Fibroblast of lung (primary cell): ENCODE data around the gene RBX1. TPM values are rescaled to one million over a fixed set of nuclear protein-coding genes. Genes with fewer than 3 reads are reported as not detected.

ENCODE experiments used
- DNase-seq, 2 donors: peaks; one replicate each; pipeline versions ENCODE4 v3.0.0 to v3.0.0-alpha.2; 2010; ENCODE audit warnings: low read depth in 2 of 2
- H2AFZ ChIP-seq: 2 replicates; pipeline ENCODE4 v1.5.1; 2012; ENCODE audit warnings: low read length, control low read depth, inconsistent platforms
- H3K27ac ChIP-seq: 2 replicates; pipeline ENCODE4 v1.5.1; 2011; ENCODE audit warnings: low read length, control low read depth; ENCODE audit not compliant: insufficient read depth
- H3K27me3 ChIP-seq: 2 replicates; pipeline ENCODE4 v1.5.1; 2011; ENCODE audit warnings: mild to moderate bottlenecking, low read length; ENCODE audit not compliant: control insufficient read depth, insufficient read depth
- H3K36me3 ChIP-seq: 2 replicates; pipeline ENCODE4 v1.5.1; 2011; ENCODE audit warnings: low read length; ENCODE audit not compliant: control insufficient read depth, insufficient read depth
- H3K4me1 ChIP-seq: 2 replicates; pipeline ENCODE4 v1.5.1; 2011; ENCODE audit warnings: low read length; ENCODE audit not compliant: control insufficient read depth, insufficient read depth; ENCODE audit errors: extremely low read depth
- H3K4me2 ChIP-seq: 2 replicates; pipeline ENCODE4 v1.5.1; 2011; ENCODE audit warnings: low read length, control low read depth; ENCODE audit not compliant: insufficient read depth; ENCODE audit errors: extremely low read depth
- H3K4me3 ChIP-seq, 4 experiments: fragments of 200-600 bp in 1 of 4; sonication (generic) in 1 of 4; replicated peaks in 1 of 4; 2 replicates each; pipeline ENCODE4 v1.5.1; 2011 to 2016; ENCODE audit warnings: low read length in 4 of 4, low read depth in 3 of 4, mild to moderate bottlenecking in 3 of 4, control low read depth in 2 of 4, inconsistent platforms in 1 of 4, mixed read lengths in 1 of 4; ENCODE audit not compliant: insufficient read depth in 1 of 4; ENCODE audit errors: control extremely low read depth in 1 of 4
- H3K79me2 ChIP-seq: 2 replicates; pipeline ENCODE4 v1.5.1; 2012; ENCODE audit warnings: mild to moderate bottlenecking, low read length, inconsistent platforms; ENCODE audit not compliant: control insufficient read depth, insufficient read depth
- H3K9ac ChIP-seq: 2 replicates; pipeline ENCODE4 v1.5.1; 2011; ENCODE audit warnings: mild to moderate bottlenecking, low read length, control low read depth; ENCODE audit not compliant: insufficient read depth
- H3K9me3 ChIP-seq: 2 replicates; pipeline ENCODE4 v1.5.1; 2012; ENCODE audit warnings: low read depth, low read length; ENCODE audit not compliant: control insufficient read depth, insufficient read depth
- H4K20me1 ChIP-seq: 2 replicates; pipeline ENCODE4 v1.5.1; 2011; ENCODE audit warnings: low read length; ENCODE audit not compliant: control insufficient read depth, insufficient read depth; ENCODE audit errors: extremely low read depth
- CTCF ChIP-seq, 2 donors: IDR thresholded peaks in 1 of 2; conservative IDR thresholded peaks in 1 of 2; 1 replicate in 1 of 2; 2 replicates in 1 of 2; pipeline ENCODE4 v1.5.1; 2011 to 2012; ENCODE audit warnings: low read length in 2 of 2, control low read depth in 1 of 2, inconsistent platforms in 1 of 2, low read depth in 1 of 2, mild to moderate bottlenecking in 1 of 2
- EZH2 ChIP-seq: IDR thresholded peaks from 2 replicates; pipeline ENCODE4 v1.5.1; 2012; ENCODE audit warnings: low read length, control low read depth, mild to moderate bottlenecking; ENCODE audit errors: missing control alignments
- polyA plus RNA-seq, 2 donors: library from polyadenylated mRNA; depleted of rRNA in 1 of 2; stranded (reverse) in 1 of 2; unstranded in 1 of 2; fragments of >200 nt; gene quantifications; 2 replicates each; pipeline ENCODE4 v1.2.1, GENCODE V29; 2011 to 2012; ENCODE audit warnings: missing spikeins in 1 of 2
- total RNA-seq: library from RNA; depleted of rRNA; stranded (reverse); fragments of >200 nt; gene quantifications from 2 replicates; pipeline ENCODE4 v1.2.1, GENCODE V29; 2014

Gene RBX1
- total and polyA plus RNA-seq, 2 donors (not counting 1 experiment from before 2014, with no cell fraction given), result 53.2 to 89.6 TPM

GRCh38 chr22:40972587-40972986 lies 21.4 kb downstream of the RBX1 start:
- H3K9me3 ChIP-seq, result no peaks in the 10 kb centered on the region
- H3K9ac ChIP-seq, result no peak overlapping the region
- H3K27me3 ChIP-seq, result no peaks in the 10 kb centered on the region
- H2AFZ ChIP-seq, result no peak overlapping the region
- no peaks in the 10 kb centered on the region for H3K4me1 ChIP-seq
- no peak for DNase-seq
- H3K79me2 ChIP-seq, result no peaks in the 10 kb centered on the region
- H4K20me1 ChIP-seq, result no peaks in the 10 kb centered on the region
- TF ChIP-seq EZH2 (no peak), CTCF (conservative IDR thresholded peaks at IDR 0.05 in 1 of 2, IDR thresholded peaks at IDR 0.05 in 1 of 2; ENCODE audit: low read depth in 1 of 2, low read length in 2 of 2) (no peak)
- H3K4me3 ChIP-seq, result no peak overlapping the region
- H3K4me2 ChIP-seq, result no peak overlapping the region
- no peak overlapping the region for H3K27ac ChIP-seq
- peaks cover 9% of the 10 kb centered on the region for H3K36me3 ChIP-seq

- H2AFZ ChIP-seq, result no peak overlapping the region
- no peak overlapping the region for H3K27ac ChIP-seq
- no peak overlapping the region for H3K9ac ChIP-seq
- no peak overlapping the region for H3K4me3 ChIP-seq
- H3K4me2 ChIP-seq, result no peak overlapping the region
- H3K36me3 ChIP-seq, result peaks cover 8% of the 10 kb centered on the region
- no peaks in the 10 kb centered on the region for H3K27me3 ChIP-seq
- no peaks in the 10 kb centered on the region for H3K9me3 ChIP-seq
- no peak for DNase-seq
- no peaks in the 10 kb centered on the region for H4K20me1 ChIP-seq
- H3K4me1 ChIP-seq, result no peaks in the 10 kb centered on the region
- TF ChIP-seq CTCF (conservative IDR thresholded peaks at IDR 0.05 in 1 of 2, IDR thresholded peaks at IDR 0.05 in 1 of 2; ENCODE audit: low read depth in 1 of 2, low read length in 2 of 2), result no peak
- H3K79me2 ChIP-seq, result no peaks in the 10 kb centered on the region
These were observed 22.0 kb downstream of the RBX1 start for GRCh38 chr22:40973144-40973543.

- Histone ChIP-seq H2AFZ (no peak overlapping the region), H3K79me2 (no peaks in the 10 kb centered on the region), H3K36me3 (peaks cover 4% of the 10 kb centered on the region), H3K4me2 (no peak overlapping the region), H3K9ac (no peak overlapping the region), H3K27ac (no peak overlapping the region), H3K4me3 (no peak overlapping the region), H3K4me1 (no peaks in the 10 kb centered on the region), H3K27me3 (no peaks in the 10 kb centered on the region), H4K20me1 (no peaks in the 10 kb centered on the region), H3K9me3 (no peaks in the 10 kb centered on the region)
- TF ChIP-seq CTCF (conservative IDR thresholded peaks at IDR 0.05 in 1 of 2, IDR thresholded peaks at IDR 0.05 in 1 of 2; ENCODE audit: low read depth in 1 of 2, low read length in 2 of 2) (no peak), EZH2 (no peak)
- no peak for DNase-seq
These were observed 24.2 kb downstream of the RBX1 start for GRCh38 chr22:40975366-40975765.
